GM19463 (cell line): ENCODE data around the gene ANKRD6.

Source experiments
- ATAC-seq: cut with Tn5 transposase; IDR thresholded peaks from one replicate; pipeline ENCODE4 v1.9.1; 2021; ENCODE audit warnings: mild to moderate bottlenecking, moderate library complexity; ENCODE audit not compliant: unreplicated experiment

The ANKRD6 gene

DNA sequence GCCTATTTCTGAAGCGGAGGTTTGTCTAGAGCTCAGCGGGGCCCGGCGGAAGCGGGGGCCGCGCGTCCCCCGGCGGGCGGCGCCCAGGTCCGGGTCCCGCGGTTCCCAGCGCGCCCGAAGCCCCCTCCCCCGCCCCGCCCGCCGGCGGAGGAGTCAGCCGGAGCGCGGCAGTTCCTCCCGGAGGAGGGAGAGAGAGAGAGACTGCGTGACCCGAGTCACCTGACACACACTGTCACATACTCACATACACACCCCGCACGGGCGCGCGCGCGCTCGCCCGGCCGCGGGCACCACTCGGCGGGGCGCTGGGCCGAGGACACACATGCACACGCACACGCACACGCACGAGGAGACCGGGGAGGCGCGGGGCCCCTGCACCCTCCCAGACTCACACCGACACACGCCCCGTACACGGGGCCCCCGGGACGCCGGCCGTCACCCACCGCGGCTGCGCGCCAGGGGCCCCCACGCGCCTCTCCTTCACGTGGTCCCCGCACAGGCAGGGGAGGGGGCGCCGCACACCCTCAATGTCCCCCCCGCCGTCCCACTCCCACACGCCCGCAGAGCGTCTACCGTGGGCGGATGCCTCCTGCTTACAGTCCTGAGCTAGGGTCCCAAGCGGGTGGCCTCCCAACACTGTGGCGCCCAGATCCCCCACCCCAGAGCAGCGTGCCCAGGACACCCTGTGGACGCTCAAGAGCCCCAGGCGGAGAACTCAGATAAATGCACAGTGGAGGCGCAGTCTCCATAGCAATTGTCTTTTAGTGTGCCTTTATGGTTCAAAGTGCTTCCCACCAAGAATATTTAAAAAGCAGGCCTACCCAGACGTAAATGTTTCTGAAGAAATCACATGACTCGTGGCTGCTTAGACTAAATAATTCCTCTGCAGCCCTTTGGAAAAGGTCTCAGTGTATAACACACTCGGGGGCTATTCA is 20.6 kb upstream of the ANKRD6 start, which contains the start of gene RRAGD:
RRAGD (minus strand) TSS at position 203 of the 935 bp plus-strand sequence. CDS start 280 bp downstream, outside the sequence.
- ATAC-seq = peak; percentile 68

DNA sequence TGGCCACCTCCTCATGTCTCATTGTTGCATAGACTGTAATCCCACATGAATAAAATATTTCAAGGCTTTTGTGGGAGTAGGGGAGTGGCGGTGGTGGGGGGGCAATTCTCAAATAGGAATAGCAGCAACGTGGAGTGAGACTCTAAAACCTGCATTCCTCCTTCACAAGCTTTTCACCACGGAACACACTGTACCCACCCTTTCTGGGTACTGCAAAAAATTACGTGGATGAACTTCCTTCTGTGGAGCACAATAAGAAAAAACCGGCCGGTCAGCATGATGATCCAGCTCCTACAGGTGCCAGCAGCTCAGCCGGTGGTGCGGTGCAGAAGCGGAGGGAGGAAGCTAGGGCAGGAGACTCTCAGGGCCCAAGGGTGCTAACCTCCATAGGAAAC is 19.9 kb upstream of the ANKRD6 start:
- ATAC-seq = no peak

DNA sequence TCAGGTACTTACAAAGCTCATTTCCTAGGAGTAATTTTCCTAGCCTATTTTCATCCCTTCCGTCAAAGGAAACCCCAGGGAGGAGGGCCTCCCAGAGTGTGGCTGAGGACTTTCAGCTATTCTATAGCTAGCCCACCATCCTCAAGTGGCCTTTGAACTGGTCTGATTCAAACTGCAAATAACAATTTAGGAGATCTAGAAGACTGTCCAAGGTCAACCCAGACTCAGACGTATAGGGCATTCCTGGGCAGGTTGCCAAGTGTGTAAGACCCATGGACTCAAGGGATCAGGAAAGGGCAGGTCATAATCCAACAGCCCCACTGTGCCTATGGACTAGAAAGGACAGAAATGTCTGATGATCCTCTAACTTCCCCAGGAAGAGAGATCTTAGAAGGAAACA is 18.7 kb upstream of the ANKRD6 start:
- no peak for ATAC-seq

GRCh38 chr6:89415185-89415584 is 17.8 kb upstream of the ANKRD6 start:
- no peak for ATAC-seq

- no peak for ATAC-seq
Measured at GRCh38 chr6:89416796-89417195, 16.2 kb upstream of the ANKRD6 start.

DNA sequence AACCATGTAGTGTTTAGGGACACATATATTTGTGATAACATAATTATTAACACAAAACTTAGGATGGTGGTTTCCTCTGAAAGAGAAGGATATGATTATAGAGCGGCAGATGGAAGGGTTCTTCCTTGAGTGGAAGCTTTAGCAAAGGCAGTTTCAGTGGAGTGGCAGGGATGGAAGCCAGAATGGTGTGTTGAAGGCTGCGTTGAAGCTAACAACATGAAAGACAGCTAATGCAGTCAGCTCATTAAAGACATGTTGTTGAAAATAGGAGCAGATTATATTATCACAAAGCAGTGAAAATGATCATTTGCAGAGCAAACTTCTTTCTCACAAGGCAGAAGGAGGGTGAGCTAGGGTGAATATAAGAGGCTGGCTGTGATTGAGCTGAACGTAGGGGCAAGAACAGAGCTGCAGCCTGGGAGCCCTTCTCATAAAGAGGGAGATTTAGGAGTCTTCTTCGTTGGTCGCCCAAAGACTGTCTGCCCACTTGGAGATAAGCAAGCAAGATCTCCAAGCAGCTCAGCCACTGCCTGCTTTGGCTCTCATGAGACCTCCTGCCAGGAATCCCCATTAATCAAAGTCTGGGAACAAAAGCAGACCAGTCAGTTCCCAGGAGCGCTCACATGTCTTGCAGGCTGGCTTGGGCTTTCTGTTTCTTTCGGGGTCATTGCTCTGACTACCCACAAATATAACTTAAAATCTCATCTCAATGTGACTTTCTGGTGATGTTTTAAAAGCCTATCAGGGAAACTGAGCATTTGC is 2.6 kb upstream of the ANKRD6 start:
- ATAC-seq = no peak

GRCh38 chr6:89433252-89434149 is 549 bp downstream of the ANKRD6 start:
- no peak for ATAC-seq

GRCh38 chr6:89434150-89434499 is 1.2 kb downstream of the ANKRD6 start:
- ATAC-seq = no peak

- no peak for ATAC-seq
Measured at GRCh38 chr6:89434954-89435353, 2.0 kb downstream of the ANKRD6 start.

DNA sequence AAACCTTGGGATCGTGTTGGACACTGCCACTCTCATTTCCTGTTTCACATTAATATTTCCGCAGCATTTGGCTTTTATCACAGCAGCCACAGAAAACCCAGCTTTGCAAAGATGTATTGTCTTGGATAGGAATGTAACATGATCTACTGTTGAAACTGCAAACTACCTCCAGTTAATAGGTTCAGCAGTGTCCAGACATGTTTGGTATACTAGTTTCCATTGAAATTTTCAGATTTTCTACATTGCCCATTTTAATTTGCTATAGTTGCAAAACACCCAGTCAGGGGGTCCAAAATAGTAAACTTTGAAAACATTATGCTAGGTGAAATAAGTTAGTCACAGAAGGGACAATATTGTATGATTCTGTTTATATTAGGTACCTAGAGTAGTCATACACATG is 3.3 kb downstream of the ANKRD6 start:
- ATAC-seq = no peak

DNA sequence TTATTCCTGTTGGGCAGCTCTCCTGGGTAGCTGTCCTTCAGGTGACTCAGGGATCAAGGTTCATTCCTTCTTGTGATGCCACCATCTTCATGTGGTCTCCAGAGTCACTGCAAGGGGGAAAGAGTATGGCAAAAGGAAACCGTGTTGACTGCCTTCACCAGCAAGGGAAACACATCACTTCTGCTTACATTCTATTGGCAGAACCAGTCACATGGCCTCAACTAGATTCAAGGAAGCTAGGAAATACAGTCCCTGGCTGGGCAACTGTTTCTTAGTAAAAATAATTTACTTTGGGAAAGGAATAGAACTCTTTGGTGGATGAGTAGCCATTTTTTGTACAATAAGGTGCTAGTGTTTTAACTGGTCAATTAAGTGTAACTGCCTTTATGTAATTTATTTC is 5.3 kb downstream of the ANKRD6 start:
- ATAC-seq = no peak

GRCh38 chr6:89439014-89439413 is 6.1 kb downstream of the ANKRD6 start:
- no peak for ATAC-seq

DNA sequence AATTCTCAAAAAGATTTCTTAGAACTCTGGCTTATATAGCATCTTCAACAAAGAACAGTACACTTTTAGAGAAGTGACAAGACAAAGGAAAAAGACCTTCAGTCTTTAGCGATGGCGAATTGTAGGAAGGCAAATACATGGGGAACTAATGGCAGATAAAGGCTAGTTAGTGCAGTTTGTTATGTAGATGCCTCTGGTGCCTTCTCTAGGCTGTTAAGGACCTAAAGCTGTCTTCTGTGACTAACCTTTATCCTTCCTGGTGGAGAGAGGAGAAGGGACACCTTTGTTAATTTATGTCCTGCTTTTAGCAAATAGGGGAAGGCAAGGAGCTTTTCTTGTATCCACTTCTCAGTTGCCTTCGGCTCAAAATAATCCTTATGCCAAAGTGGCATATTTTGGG is 7.2 kb downstream of the ANKRD6 start:
- no peak for ATAC-seq

DNA sequence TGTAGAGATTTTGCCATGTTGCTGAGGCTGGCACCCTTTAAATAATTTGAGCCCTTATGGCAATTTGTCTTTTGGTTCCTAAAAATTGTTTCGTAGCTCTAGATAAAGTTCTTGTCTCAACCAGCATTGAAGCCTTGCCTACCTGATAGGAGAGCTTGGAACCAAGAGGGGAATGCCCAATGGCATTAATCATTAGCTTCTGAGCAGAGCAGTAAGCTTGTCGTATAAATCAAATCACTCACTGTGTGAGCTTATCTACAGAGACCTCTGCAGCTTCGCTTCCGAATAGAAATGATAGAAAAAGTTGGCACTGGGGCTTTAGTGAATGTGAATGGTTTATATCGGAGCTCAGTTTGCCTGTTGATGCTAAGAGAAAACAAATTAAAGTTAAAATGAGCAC is 10.7 kb downstream of the ANKRD6 start:
- no peak for ATAC-seq

DNA sequence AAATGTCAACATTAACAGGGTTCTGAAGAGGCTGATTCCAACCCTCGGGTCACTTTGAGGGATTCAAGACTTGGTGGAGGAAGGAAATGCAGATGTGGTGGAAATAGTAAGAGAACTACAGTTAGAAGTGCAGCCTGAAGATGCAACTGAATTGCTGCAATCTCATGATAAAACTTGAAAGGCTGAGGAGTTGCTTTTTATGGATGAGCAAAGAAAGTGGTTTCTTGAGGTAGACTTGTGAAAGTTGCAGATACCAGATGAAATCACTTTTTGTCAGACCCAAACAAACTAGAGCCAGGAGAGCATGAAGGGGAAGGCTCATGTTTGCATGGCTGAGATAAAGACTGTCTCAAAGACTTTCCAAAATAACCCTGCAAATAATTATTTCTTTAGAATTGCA is 16.2 kb downstream of the ANKRD6 start:
- no peak for ATAC-seq

- ATAC-seq = no peak
Measured at GRCh38 chr6:89452281-89452680, 19.3 kb downstream of the ANKRD6 start.

GRCh38 chr6:89454300-89454699 is 21.3 kb downstream of the ANKRD6 start:
- ATAC-seq = no peak

DNA sequence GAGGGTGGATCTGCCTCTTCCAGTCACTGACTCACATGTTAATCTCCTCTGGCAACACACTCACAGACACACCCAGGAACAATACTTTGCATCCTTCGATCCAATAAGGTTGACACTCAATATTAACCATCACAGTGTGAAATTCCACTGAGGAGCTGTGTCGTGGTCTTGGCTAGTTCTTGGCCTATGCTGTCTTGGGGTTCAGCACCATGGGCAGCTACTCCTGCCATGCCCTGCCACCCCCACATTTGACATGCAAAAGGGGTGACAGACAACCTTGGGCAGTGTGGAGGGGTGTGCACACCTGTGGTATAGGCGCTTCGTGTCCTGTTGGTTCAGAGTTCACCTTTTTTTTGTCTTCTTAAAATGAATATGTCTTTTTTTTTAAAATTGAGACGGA is 25.8 kb downstream of the ANKRD6 start:
- no peak for ATAC-seq

- no peak for ATAC-seq
Measured at GRCh38 chr6:89459501-89459900, 26.5 kb downstream of the ANKRD6 start.

DNA sequence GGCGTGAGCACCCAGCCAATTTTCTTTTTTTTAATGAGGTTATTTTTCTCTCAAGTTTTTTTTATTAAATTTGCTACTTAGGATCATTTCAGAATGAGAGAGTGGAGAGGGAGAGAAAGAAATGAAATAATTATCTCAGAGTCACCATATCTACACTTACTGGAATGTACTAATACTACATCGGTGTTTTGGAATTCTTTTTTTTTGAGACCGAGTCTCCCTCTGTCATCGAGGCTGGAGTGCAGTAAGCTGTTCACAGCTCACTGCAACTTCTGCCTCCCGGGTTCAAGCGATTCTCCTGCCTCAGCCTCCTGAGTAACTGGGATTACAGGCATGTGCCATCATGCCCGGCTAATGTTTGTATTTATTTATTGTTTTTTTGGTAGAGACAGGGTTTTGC is 27.8 kb downstream of the ANKRD6 start:
- ATAC-seq = no peak

DNA sequence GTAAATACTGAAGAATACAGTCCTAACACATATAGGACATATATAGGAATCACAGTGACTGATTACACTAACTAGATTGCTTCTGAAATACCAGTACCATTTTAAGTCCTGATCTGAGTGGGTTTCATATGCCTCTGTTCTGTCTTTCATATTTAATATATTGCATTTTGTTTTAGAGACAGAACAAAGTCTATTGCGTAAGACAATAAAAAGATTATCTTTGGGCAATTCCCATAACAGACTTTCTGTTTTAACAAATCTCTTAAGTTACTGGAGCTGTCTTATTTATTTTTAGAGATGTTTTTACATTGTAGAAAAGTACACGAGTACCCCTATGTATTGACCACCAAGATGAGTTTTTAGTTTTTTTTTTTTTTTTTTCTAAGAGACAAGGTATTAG is 29.6 kb downstream of the ANKRD6 start:
- ATAC-seq = no peak
